Fibroblast of lung (primary cell): ENCODE data around the gene TIAM1. TPM values are rescaled to one million over a fixed set of nuclear protein-coding genes. Genes with fewer than 3 reads are reported as not detected.
A peak's percentile ranks its signal among the peaks of the same experiment; 100 is the strongest.

Experiments
- DNase-seq, 2 donors: peaks; one replicate each; pipeline versions ENCODE4 v3.0.0 to v3.0.0-alpha.2; 2010; ENCODE audit warnings: low read depth in 2 of 2
- H2AFZ ChIP-seq: 2 replicates; pipeline ENCODE4 v1.5.1; 2012; ENCODE audit warnings: low read length, control low read depth, inconsistent platforms
- H3K27ac ChIP-seq: 2 replicates; pipeline ENCODE4 v1.5.1; 2011; ENCODE audit warnings: low read length, control low read depth; ENCODE audit not compliant: insufficient read depth
- H3K27me3 ChIP-seq: 2 replicates; pipeline ENCODE4 v1.5.1; 2011; ENCODE audit warnings: mild to moderate bottlenecking, low read length; ENCODE audit not compliant: control insufficient read depth, insufficient read depth
- H3K36me3 ChIP-seq: 2 replicates; pipeline ENCODE4 v1.5.1; 2011; ENCODE audit warnings: low read length; ENCODE audit not compliant: control insufficient read depth, insufficient read depth
- H3K4me1 ChIP-seq: 2 replicates; pipeline ENCODE4 v1.5.1; 2011; ENCODE audit warnings: low read length; ENCODE audit not compliant: control insufficient read depth, insufficient read depth; ENCODE audit errors: extremely low read depth
- H3K4me2 ChIP-seq: 2 replicates; pipeline ENCODE4 v1.5.1; 2011; ENCODE audit warnings: low read length, control low read depth; ENCODE audit not compliant: insufficient read depth; ENCODE audit errors: extremely low read depth
- H3K4me3 ChIP-seq, 4 experiments: fragments of 200-600 bp in 1 of 4; sonication (generic) in 1 of 4; replicated peaks in 1 of 4; 2 replicates each; pipeline ENCODE4 v1.5.1; 2011 to 2016; ENCODE audit warnings: low read length in 4 of 4, low read depth in 3 of 4, mild to moderate bottlenecking in 3 of 4, control low read depth in 2 of 4, inconsistent platforms in 1 of 4, mixed read lengths in 1 of 4; ENCODE audit not compliant: insufficient read depth in 1 of 4; ENCODE audit errors: control extremely low read depth in 1 of 4
- H3K79me2 ChIP-seq: 2 replicates; pipeline ENCODE4 v1.5.1; 2012; ENCODE audit warnings: mild to moderate bottlenecking, low read length, inconsistent platforms; ENCODE audit not compliant: control insufficient read depth, insufficient read depth
- H3K9ac ChIP-seq: 2 replicates; pipeline ENCODE4 v1.5.1; 2011; ENCODE audit warnings: mild to moderate bottlenecking, low read length, control low read depth; ENCODE audit not compliant: insufficient read depth
- H3K9me3 ChIP-seq: 2 replicates; pipeline ENCODE4 v1.5.1; 2012; ENCODE audit warnings: low read depth, low read length; ENCODE audit not compliant: control insufficient read depth, insufficient read depth
- H4K20me1 ChIP-seq: 2 replicates; pipeline ENCODE4 v1.5.1; 2011; ENCODE audit warnings: low read length; ENCODE audit not compliant: control insufficient read depth, insufficient read depth; ENCODE audit errors: extremely low read depth
- EZH2 ChIP-seq: IDR thresholded peaks from 2 replicates; pipeline ENCODE4 v1.5.1; 2012; ENCODE audit warnings: low read length, control low read depth, mild to moderate bottlenecking; ENCODE audit errors: missing control alignments
- polyA plus RNA-seq, 2 donors: library from polyadenylated mRNA; depleted of rRNA in 1 of 2; stranded (reverse) in 1 of 2; unstranded in 1 of 2; fragments of >200 nt; gene quantifications; 2 replicates each; pipeline ENCODE4 v1.2.1, GENCODE V29; 2011 to 2012; ENCODE audit warnings: missing spikeins in 1 of 2
- total RNA-seq: library from RNA; depleted of rRNA; stranded (reverse); fragments of >200 nt; gene quantifications from 2 replicates; pipeline ENCODE4 v1.2.1, GENCODE V29; 2014
- TF ChIP-seq, protein P1 (sequence below), 2 donors: IDR thresholded peaks in 1 of 2; conservative IDR thresholded peaks in 1 of 2; 1 replicate in 1 of 2; 2 replicates in 1 of 2; pipeline ENCODE4 v1.5.1; 2011 to 2012; ENCODE audit warnings: low read length in 2 of 2, control low read depth in 1 of 2, inconsistent platforms in 1 of 2, low read depth in 1 of 2, mild to moderate bottlenecking in 1 of 2

TIAM1 gene
- total and polyA plus RNA-seq, 2 donors (not counting 1 experiment from before 2014, with no cell fraction given): under 0.01 to 0.52 TPM

DNA sequence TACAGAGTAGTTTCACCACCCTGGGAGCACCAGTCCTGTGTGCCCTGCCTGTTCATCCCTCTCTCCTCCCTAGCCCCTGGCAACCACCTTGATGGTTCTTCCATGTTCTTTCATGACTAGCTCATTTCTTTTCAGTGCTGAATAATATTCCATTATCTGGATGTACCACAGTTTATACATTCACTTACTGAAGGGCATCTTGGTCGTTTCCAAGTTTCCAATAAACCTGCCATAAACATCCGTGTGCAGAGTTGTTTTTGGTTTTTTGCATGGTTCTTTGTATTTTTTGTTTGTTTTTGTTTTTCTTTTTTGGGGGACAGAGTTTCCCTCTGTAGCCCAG is 13.9 kb downstream of the TIAM1 start:
- Histone ChIP-seq H3K36me3 (no peaks in the 10 kb centered on the region), H3K9me3 (no peaks in the 10 kb centered on the region), H3K4me3 (no peak overlapping the region), H3K27ac (no peak overlapping the region), H4K20me1 (no peaks in the 10 kb centered on the region), H3K4me1 (no peaks in the 10 kb centered on the region), H2AFZ (no peak overlapping the region), H3K27me3 (no peaks in the 10 kb centered on the region), H3K4me2 (no peak overlapping the region), H3K79me2 (no peaks in the 10 kb centered on the region), H3K9ac (no peak overlapping the region)
- no peak for DNase-seq
- TF ChIP-seq EZH2: no peak
- TF ChIP-seq, protein P1, sequence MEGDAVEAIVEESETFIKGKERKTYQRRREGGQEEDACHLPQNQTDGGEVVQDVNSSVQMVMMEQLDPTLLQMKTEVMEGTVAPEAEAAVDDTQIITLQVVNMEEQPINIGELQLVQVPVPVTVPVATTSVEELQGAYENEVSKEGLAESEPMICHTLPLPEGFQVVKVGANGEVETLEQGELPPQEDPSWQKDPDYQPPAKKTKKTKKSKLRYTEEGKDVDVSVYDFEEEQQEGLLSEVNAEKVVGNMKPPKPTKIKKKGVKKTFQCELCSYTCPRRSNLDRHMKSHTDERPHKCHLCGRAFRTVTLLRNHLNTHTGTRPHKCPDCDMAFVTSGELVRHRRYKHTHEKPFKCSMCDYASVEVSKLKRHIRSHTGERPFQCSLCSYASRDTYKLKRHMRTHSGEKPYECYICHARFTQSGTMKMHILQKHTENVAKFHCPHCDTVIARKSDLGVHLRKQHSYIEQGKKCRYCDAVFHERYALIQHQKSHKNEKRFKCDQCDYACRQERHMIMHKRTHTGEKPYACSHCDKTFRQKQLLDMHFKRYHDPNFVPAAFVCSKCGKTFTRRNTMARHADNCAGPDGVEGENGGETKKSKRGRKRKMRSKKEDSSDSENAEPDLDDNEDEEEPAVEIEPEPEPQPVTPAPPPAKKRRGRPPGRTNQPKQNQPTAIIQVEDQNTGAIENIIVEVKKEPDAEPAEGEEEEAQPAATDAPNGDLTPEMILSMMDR (conservative IDR thresholded peaks at IDR 0.05 in 1 of 2, IDR thresholded peaks at IDR 0.05 in 1 of 2; ENCODE audit: low read depth in 1 of 2, low read length in 2 of 2): no peak

DNA sequence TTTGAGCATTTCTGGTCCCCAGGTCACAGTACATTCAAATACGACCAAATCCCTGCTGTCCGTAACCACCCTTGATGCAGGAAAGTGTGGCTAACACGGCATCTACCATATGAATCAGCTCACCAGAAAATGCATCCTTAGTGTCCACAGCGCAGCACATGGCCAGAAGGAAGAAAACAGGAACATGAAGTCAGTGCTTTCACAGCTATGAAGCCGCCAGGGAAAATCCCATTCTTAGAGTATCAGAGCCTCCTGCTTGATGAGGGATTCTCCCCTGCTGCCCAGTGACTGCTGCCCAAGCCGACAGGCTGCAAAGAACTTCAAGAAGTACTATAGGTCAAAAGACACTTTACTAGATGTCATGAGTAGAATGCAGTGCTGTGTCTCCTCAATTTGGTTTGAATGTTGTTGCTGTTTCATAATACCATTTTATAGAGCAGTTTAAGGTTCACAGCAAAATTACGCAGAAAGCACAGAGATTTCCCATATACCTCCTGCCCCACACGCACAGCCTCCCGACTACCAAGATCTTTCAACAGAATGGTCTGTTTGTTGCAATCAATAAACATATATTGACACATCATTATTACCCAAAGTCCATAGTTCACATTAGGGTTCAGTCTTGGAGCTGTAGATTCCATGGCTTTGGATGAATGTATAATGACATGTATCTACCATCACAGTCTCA is 14.5 kb downstream of the TIAM1 start:
- H3K79me2 ChIP-seq: no peaks in the 10 kb centered on the region
- H4K20me1 ChIP-seq: no peaks in the 10 kb centered on the region
- no peak overlapping the region for H3K9ac ChIP-seq
- no peak overlapping the region for H3K4me3 ChIP-seq
- H3K27ac ChIP-seq: no peak overlapping the region
- no peaks in the 10 kb centered on the region for H3K9me3 ChIP-seq
- H2AFZ ChIP-seq: no peak overlapping the region
- H3K4me1 ChIP-seq: no peaks in the 10 kb centered on the region
- TF ChIP-seq, protein P1 (conservative IDR thresholded peaks at IDR 0.05 in 1 of 2, IDR thresholded peaks at IDR 0.05 in 1 of 2; ENCODE audit: low read depth in 1 of 2, low read length in 2 of 2): no peak
- TF ChIP-seq EZH2: no peak
- no peaks in the 10 kb centered on the region for H3K27me3 ChIP-seq
- H3K4me2 ChIP-seq: no peak overlapping the region
- DNase-seq: no peak
- H3K36me3 ChIP-seq: no peaks in the 10 kb centered on the region

DNA sequence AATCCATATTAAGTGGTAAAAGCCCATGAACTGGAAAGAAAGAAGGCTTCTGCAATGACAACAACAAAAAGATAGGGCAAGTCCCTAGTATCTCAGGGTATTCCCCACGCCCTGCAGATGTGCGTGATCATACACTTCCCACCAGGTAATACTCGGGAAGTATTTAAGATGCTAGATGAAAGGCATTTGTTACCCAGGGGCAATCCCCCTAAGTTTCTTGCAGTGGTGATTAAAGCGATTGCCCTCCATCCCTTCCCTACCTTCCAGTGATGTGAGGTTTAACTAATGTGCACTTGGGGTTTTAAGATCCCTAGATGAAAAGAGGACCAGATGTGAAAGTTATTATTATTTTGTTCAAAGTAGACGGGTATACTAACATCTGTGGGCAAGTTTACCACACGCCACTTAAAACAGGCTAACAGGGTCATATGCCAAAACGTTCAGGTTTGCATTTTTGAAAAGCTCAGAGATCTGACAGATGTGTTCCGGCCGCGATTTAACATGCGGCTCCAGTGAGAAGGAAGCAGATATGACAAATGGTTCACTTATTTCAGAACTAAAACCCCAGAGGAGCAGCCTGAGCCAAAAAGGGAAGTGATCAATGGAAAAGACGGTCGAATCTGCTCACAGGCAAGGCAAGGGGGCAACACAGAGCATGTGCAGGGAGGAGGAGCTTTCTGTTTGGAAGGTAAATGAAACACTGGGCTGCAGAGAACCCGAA is 17.4 kb downstream of the TIAM1 start:
- Histone ChIP-seq H3K27me3 (no peaks in the 10 kb centered on the region), H3K9ac (no peak overlapping the region), H4K20me1 (no peaks in the 10 kb centered on the region), H3K27ac (no peak overlapping the region), H3K9me3 (no peaks in the 10 kb centered on the region), H3K79me2 (no peaks in the 10 kb centered on the region), H3K4me1 (no peaks in the 10 kb centered on the region), H2AFZ (no peak overlapping the region), H3K4me3 (no peak overlapping the region), H3K36me3 (no peaks in the 10 kb centered on the region), H3K4me2 (no peak overlapping the region)
- no peak for TF ChIP-seq EZH2
- TF ChIP-seq, protein P1 (conservative IDR thresholded peaks at IDR 0.05 in 1 of 2, IDR thresholded peaks at IDR 0.05 in 1 of 2; ENCODE audit: low read depth in 1 of 2, low read length in 2 of 2): no peak
- peak in 1 of 2 donors; percentile 60 for DNase-seq
